ENCODE measurements around the gene LRRC63. TPM values are rescaled to one million over a fixed set of nuclear protein-coding genes. Genes with fewer than 3 reads are reported as not detected.

Gene LRRC63
- total and polyA plus RNA-seq, 2 donors (not counting 3 experiments of a cell fraction or from before 2014, with no cell fraction given) = 0.04 TPM; not detected in 1

GRCh38 chr13:46176756-46177155 is 35.0 kb upstream of the LRRC63 start:
- H3K9ac ChIP-seq (replicated peaks; ENCODE audit: extremely low read depth, insufficient read depth, low read length) = no peak overlapping the region
- H3K79me2 ChIP-seq (ENCODE audit: control insufficient read depth, insufficient read depth, low read length) = no peaks in the 10 kb centered on the region
- no peaks in the 10 kb centered on the region for H4K20me1 ChIP-seq (replicated peaks; ENCODE audit: control insufficient read depth, extremely low read depth, insufficient read depth, low read length)
- no peak for TF ChIP-seq MYC (IDR thresholded peaks at IDR 0.05; ENCODE audit: low read depth, low read length)
- TF ChIP-seq FOS (IDR thresholded peaks at IDR 0.05; ENCODE audit: borderline replicate concordance, insufficient read depth, low read length) = no peak
- TF ChIP-seq CTCF (IDR thresholded peaks at IDR 0.05; ENCODE audit: extremely low read depth in 1 of 2, insufficient read depth in 1 of 2, low read depth in 1 of 2, low read length in 2 of 2) = no peak
- TF ChIP-seq MAX (IDR thresholded peaks at IDR 0.05; ENCODE audit: insufficient read depth, insufficient read length) = no peak
- no peak for TF ChIP-seq GATA2 (IDR thresholded peaks at IDR 0.05; ENCODE audit: insufficient read depth, insufficient read length, low read depth, low read length)
- no peak for TF ChIP-seq POLR2AphosphoS5 (IDR thresholded peaks at IDR 0.05; ENCODE audit: insufficient read depth, low read depth, low read length)
- no peak for TF ChIP-seq EZH2 (IDR thresholded peaks at IDR 0.05; ENCODE audit: borderline replicate concordance, low read depth, low read length, severe bottlenecking)
- TF ChIP-seq JUN (IDR thresholded peaks at IDR 0.05; ENCODE audit: borderline replicate concordance, insufficient read depth, insufficient read length, low read depth) = no peak
- TF ChIP-seq POLR2A (IDR thresholded peaks at IDR 0.05; ENCODE audit: low read depth, low read length) = no peak
- FAIRE-seq = no peak
- H3K4me1 ChIP-seq (ENCODE audit: control insufficient read depth, extremely low read depth, insufficient read depth, low read length) = no peaks in the 10 kb centered on the region
- H3K9me1 ChIP-seq (replicated peaks; ENCODE audit: control insufficient read depth, extremely low read depth, insufficient read depth, low read length) = no peaks in the 10 kb centered on the region
- BruUV-seq (replicated peaks) = no TSS peak
- no peak overlapping the region for H2AFZ ChIP-seq (ENCODE audit: low read depth, low read length)
- intact Hi-C loops (cut with micrococcal nuclease) (no loop called here), dilution Hi-C loops (cut with MboI; ENCODE audit: extremely low pct_ligation_motif_present, low sequenced_read_pairs) (no loop called here)
- CTCF ChIA-PET = interaction anchor here (0.9 to 1.7 kb wide), 6 partner anchors 8 to 140 kb away, joined by 3 to 11 read pairs (median 4); no protein-coding TSS in a partner anchor
- no peak overlapping the region for H3K27ac ChIP-seq (ENCODE audit: insufficient read depth, low read depth, low read length)
- POLR2A ChIA-PET = interaction anchor here (0.6 kb wide), 1 partner anchor 19 kb away, joined by 3 read pairs; no protein-coding TSS in a partner anchor
- no peak for DNase-seq (ENCODE audit: low read depth, low spot score)
- no peak overlapping the region for H3K4me3 ChIP-seq (replicated peaks in 1 of 3; ENCODE audit: insufficient read depth in 1 of 3, low read depth in 1 of 3, low read length in 3 of 3)
- no peak overlapping the region for H3K4me2 ChIP-seq (ENCODE audit: insufficient read depth, low read length)
- peaks cover 2 to 27% of the 10 kb centered on the region in 2 experiments for H3K27me3 ChIP-seq (ENCODE audit: control insufficient read depth in 2 of 2, insufficient read depth in 2 of 2, low read length in 2 of 2)
- no peaks in the 10 kb centered on the region for H3K9me3 ChIP-seq (replicated peaks; ENCODE audit: control insufficient read depth, insufficient read depth, low read length)
- no peaks in the 10 kb centered on the region for H3K36me3 ChIP-seq (ENCODE audit: control insufficient read depth in 2 of 2, extremely low read depth in 1 of 2, insufficient read depth in 2 of 2, low read length in 2 of 2)
